Stomach (tissue), 9 donors: ENCODE measurements around the gene ETS2. TPM values are rescaled to one million over a fixed set of nuclear protein-coding genes. Genes with fewer than 3 reads are reported as not detected.

Experiments
- DNase-seq, 2 donors: peaks; one replicate each; pipeline versions ENCODE4 v3.0.0 to v3.0.0-alpha.2; 2013 to 2019
- H3K27ac ChIP-seq, 5 donors: fragments of 200-600 bp in 4 of 5; sonication (generic) in 4 of 5; one replicate each; pipeline ENCODE4 v1.5.1; 2013 to 2019; ENCODE audit warnings: mild to moderate bottlenecking in 1 of 5, moderate library complexity in 1 of 5
- H3K27me3 ChIP-seq, 3 donors: fragments of 200-600 bp; sonication (generic); one replicate each; pipeline ENCODE4 v1.5.1; 2017 to 2019; ENCODE audit warnings: mixed run types in 1 of 3
- H3K36me3 ChIP-seq, 4 donors: fragments of 200-600 bp; sonication (generic); 1 replicate in 3 of 4; 2 replicates in 1 of 4; pipeline ENCODE4 v1.5.1; 2016 to 2019
- H3K4me1 ChIP-seq, 4 donors: fragments of 200-600 bp; sonication (generic); one replicate each; pipeline ENCODE4 v1.5.1; 2016 to 2019
- H3K4me3 ChIP-seq, 4 donors: fragments of 200-600 bp; sonication (generic) in 3 of 4; one replicate each; pipeline ENCODE4 v1.5.1; 2016 to 2019; ENCODE audit warnings: mild to moderate bottlenecking in 1 of 4
- H3K9me3 ChIP-seq, 4 donors: fragments of 200-600 bp; sonication (generic); one replicate each; pipeline ENCODE4 v1.5.1; 2016 to 2019
- EP300 ChIP-seq: sonication (generic); formaldehyde crosslinking; IDR thresholded peaks from one replicate; pipeline ENCODE4 v1.6.1; 2017; ENCODE audit warnings: antibody characterized with exemption
- POLR2A ChIP-seq, 4 donors: fragments of 450-650 bp; IDR thresholded peaks; one replicate each; pipeline ENCODE4 v1.6.1; 2016; ENCODE audit warnings: antibody characterized with exemption in 4 of 4, control low read depth in 2 of 4, mild to moderate bottlenecking in 1 of 4, moderate library complexity in 1 of 4
- POLR2AphosphoS5 ChIP-seq, 3 donors: sonication (generic); formaldehyde crosslinking; IDR thresholded peaks; one replicate each; pipeline ENCODE4 v1.6.1; 2016; ENCODE audit warnings: antibody characterized with exemption in 3 of 3
- WGBS, 5 donors: extraction: QIAGEN DNeasy Blood & Tissue Kit in 3 of 5; methylation state at CpG; one replicate each; pipeline versions ENCODE4 v1.1.5 to v1.1.7; 2013 to 2018; 5-methylcytosine and 5-hydroxymethylcytosine counted together
- intact Hi-C: fragments of 100-400 bp; cut with DNase I; formaldehyde crosslinking; loops from one replicate; pipeline ENCODE4 v1.15.1; 2023; ENCODE audit warnings: low total_unique reads
- polyA plus RNA-seq, 3 donors: library from polyadenylated mRNA; stranded (reverse); fragments of 200-250 nt; gene quantifications; one replicate each; pipeline ENCODE4 v1.2.3, GENCODE V29; 2013
- total RNA-seq, 5 donors: library from RNA; depleted of rRNA; stranded (reverse); fragments of >200 nt; gene quantifications; one replicate each; pipeline versions ENCODE4 v1.1.0 to v1.2.3, GENCODE V29; 2014 to 2016
- TF ChIP-seq, protein P1 (sequence below), 7 experiments: fragments of 450-650 bp in 4 of 7; fragments of 200-600 bp in 3 of 7; sonication (generic) in 3 of 7; IDR thresholded peaks; one replicate each; pipeline ENCODE4 v1.5.1; 2016 to 2019; ENCODE audit warnings: antibody characterized with exemption in 7 of 7, control low read depth in 2 of 7, mild to moderate bottlenecking in 1 of 7
- donor health status: healthy with polysubstance abuse.
- donor health status: Bipolar disorder and iron deficiency.
- donor health status: healthy.

Gene ETS2
- total and polyA plus RNA-seq, 8 donors: 33.8 to 80.0 (median 50.6) TPM

- 66 to 79% (median 75%) methylated on average over 8 of the region's 8 CpGs for WGBS, 5 donors
- Histone ChIP-seq H3K4me1 (peaks cover 35 to 92% (median 45%) of the 10 kb centered on the region in 4 donors), H3K4me3 (no peak overlapping the region), H3K27me3 (no peaks in the 10 kb centered on the region), H3K9me3 (no peaks in the 10 kb centered on the region), H3K27ac (peak overlapping the region in 4 of 5 donors; percentile 38 to 99 (median 98)), H3K36me3 (peaks cover 55 to 93% (median 85%) of the 10 kb centered on the region in 4 donors)
- TF ChIP-seq POLR2A (IDR thresholded peaks at IDR 0.05) (no peak), EP300 (no peak), POLR2AphosphoS5 (IDR thresholded peaks at IDR 0.05) (no peak)
- DNase-seq: no peak
- intact Hi-C loops: no loop called here
Observed at GRCh38 chr21:38813547-38813946, 7.8 kb downstream of the ETS2 start.

GRCh38 chr21:38814126-38815059 is 8.7 kb downstream of the ETS2 start:
- DNase-seq: no peak
- no peaks in the 10 kb centered on the region for H3K27me3 ChIP-seq
- peaks cover 36 to 90% (median 43%) of the 10 kb centered on the region in 4 donors for H3K4me1 ChIP-seq
- H3K9me3 ChIP-seq: no peaks in the 10 kb centered on the region
- peak overlapping the region in 3 of 5 donors; percentile 34 to 99 (median 99) for H3K27ac ChIP-seq
- H3K4me3 ChIP-seq: no peak overlapping the region
- TF ChIP-seq POLR2A (IDR thresholded peaks at IDR 0.05) (no peak), POLR2AphosphoS5 (IDR thresholded peaks at IDR 0.05) (peak in 1 of 3 donors; percentile 28), EP300 (no peak)
- TF ChIP-seq, protein P1, sequence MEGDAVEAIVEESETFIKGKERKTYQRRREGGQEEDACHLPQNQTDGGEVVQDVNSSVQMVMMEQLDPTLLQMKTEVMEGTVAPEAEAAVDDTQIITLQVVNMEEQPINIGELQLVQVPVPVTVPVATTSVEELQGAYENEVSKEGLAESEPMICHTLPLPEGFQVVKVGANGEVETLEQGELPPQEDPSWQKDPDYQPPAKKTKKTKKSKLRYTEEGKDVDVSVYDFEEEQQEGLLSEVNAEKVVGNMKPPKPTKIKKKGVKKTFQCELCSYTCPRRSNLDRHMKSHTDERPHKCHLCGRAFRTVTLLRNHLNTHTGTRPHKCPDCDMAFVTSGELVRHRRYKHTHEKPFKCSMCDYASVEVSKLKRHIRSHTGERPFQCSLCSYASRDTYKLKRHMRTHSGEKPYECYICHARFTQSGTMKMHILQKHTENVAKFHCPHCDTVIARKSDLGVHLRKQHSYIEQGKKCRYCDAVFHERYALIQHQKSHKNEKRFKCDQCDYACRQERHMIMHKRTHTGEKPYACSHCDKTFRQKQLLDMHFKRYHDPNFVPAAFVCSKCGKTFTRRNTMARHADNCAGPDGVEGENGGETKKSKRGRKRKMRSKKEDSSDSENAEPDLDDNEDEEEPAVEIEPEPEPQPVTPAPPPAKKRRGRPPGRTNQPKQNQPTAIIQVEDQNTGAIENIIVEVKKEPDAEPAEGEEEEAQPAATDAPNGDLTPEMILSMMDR (IDR thresholded peaks at IDR 0.05): no peak
- WGBS, 5 donors: 82 to 95% (median 92%) methylated on average over 16 of the region's 16 CpGs
- H3K36me3 ChIP-seq: peaks cover 64 to 98% (median 92%) of the 10 kb centered on the region in 4 donors
- intact Hi-C loops: no loop called here

DNA sequence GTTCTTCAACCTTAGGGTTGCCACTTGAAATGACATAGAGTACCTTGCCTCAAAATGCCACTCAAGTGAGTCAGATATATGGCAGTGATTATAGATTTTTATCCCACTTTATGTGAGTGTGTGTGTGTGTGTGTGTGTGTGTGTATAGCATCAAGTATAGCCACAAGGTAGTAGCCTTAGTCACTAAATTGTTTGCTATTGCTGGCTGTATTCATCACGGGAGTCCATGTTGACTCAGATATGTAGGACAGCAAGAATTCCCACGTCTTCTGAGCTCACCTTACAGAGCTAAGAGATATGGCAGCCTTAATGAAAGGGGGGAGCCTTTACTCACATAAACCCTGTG is 9.3 kb downstream of the ETS2 start:
- Histone ChIP-seq H3K4me1 (peaks cover 36 to 90% (median 45%) of the 10 kb centered on the region in 4 donors), H3K4me3 (no peak overlapping the region)

GRCh38 chr21:38816400-38816977 is 10.8 kb downstream of the ETS2 start:
- H3K4me1 ChIP-seq: peaks cover 38 to 90% (median 47%) of the 10 kb centered on the region in 4 donors
- H3K4me3 ChIP-seq: no peak overlapping the region
- 79 to 90% (median 86%) methylated on average over 10 of the region's 10 CpGs for WGBS, 5 donors
- TF ChIP-seq POLR2A (IDR thresholded peaks at IDR 0.05) (no peak), POLR2AphosphoS5 (IDR thresholded peaks at IDR 0.05) (no peak), EP300 (no peak)
- TF ChIP-seq, protein P1 (IDR thresholded peaks at IDR 0.05): no peak
- DNase-seq: no peak
- H3K27me3 ChIP-seq: no peaks in the 10 kb centered on the region
- intact Hi-C loops: no loop called here
- H3K27ac ChIP-seq: peak overlapping the region in 3 of 5 donors; percentile 32 to 82 (median 77)
- no peaks in the 10 kb centered on the region for H3K9me3 ChIP-seq
- peaks cover 85 to 99% (median 97%) of the 10 kb centered on the region in 4 donors for H3K36me3 ChIP-seq

More for the DNA sequence above, 9.3 kb downstream of the ETS2 start:
- 62 to 68% (median 65%) methylated on average over 2 of the region's 2 CpGs for WGBS, 5 donors
- no peak for DNase-seq
- Histone ChIP-seq H3K27ac (peak overlapping the region in 3 of 5 donors; percentile 34 to 99 (median 99)), H3K27me3 (no peaks in the 10 kb centered on the region), H3K36me3 (peaks cover 70 to 98% (median 94%) of the 10 kb centered on the region in 4 donors), H3K9me3 (no peaks in the 10 kb centered on the region)
- intact Hi-C loops: no loop called here
- TF ChIP-seq POLR2AphosphoS5 (IDR thresholded peaks at IDR 0.05): no peak
- TF ChIP-seq, protein P1 (IDR thresholded peaks at IDR 0.05): no peak
- no peak for TF ChIP-seq POLR2A (IDR thresholded peaks at IDR 0.05)
- TF ChIP-seq EP300: no peak
